ENCODE data around the gene CDC7.
A peak's percentile ranks its signal among the peaks of the same experiment; 100 is the strongest.
"Not testable (repeated sequence)": the region's sequence is repeated elsewhere in the genome, so short reads cannot be mapped to it uniquely, and the experiment has no call there.

The CDC7 gene

DNA sequence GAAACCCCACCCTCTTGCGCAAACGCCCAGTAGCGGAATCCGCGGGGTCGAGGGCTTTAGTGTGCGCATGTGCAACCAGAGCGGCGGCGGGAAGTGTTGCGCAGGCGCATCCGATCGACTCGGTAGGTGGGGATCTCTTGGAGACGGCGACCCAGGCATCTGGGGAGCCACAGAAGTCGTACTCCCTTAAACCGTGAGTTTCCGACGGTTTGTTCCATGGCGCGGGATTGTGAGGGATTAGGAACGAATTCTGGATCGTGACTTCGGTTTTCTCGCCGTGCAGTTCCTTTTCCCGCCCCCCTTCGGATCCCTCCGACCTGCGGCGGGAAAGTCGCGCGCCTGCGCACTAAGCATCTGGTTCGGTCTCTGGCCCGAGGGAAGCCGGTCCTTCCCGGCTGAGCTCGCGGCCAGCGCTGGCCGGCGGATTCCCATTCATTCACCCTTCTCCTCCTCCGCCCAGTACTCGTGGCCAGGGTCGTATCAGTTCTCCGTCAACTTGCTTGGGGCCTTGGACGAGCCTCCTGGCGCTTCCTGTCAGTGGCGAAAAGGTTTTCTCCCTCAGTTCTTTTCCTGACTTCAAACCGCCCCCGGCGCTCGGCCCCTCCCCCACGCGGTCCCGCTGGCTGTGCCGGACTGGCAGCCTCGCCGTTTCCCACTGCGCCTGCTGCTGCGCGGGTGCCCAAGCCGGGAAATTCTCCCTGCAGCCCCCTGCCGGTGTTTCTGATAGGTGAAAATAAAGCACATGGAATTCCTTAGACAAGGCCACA is at the start of gene CDC7:
Gene CDC7, plus strand, starts transcription at position 96 of the 767 bp plus-strand sequence. CDS start 866 bp downstream, outside the sequence.
- peak; percentile 68 to 82 for DNase-seq (ENCODE audit: low read depth in 1 of 2, low spot score in 1 of 2)

DNA sequence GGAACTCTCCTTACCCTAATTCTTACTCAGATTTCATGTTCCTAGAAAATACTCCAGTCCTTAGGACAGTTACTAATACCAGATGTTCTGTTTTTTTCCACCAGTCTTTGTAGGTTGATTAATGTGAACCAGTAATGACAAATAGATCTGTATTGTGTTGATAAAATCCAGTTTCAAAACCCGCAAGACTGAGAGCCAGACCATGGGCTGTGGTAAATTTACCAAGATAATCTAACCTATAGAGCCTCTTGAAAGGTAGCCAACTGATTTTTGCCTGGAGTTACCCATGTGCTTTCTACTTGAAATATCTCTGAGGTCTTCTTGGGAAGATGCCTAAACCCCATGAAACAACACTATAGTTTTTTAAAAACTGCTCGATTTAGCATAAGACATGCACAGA is 46.5 kb upstream of the CDC7 start:
- DNase-seq (ENCODE audit: low read depth in 1 of 2, low spot score in 1 of 2): no peak

DNA sequence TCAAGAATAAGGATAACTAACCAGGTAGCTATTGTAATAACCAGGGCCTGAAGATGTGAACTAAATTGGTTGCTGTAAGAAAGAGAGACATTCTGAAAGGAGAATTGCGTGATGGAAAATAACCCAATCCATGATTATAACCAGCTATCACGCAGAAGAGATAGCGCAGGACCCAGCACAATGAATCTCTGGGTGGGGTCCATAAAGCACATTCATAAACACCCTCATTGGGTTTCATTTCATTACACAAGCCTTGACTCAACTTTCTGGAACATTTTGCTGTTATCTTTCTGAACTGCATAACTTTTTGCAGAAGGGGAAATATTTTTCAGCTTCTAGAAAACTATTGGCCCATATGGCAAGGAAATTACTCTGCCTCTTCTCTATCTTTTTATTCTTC is 45.3 kb upstream of the CDC7 start:
- DNase-seq (ENCODE audit: low read depth in 1 of 2, low spot score in 1 of 2): no peak

DNA sequence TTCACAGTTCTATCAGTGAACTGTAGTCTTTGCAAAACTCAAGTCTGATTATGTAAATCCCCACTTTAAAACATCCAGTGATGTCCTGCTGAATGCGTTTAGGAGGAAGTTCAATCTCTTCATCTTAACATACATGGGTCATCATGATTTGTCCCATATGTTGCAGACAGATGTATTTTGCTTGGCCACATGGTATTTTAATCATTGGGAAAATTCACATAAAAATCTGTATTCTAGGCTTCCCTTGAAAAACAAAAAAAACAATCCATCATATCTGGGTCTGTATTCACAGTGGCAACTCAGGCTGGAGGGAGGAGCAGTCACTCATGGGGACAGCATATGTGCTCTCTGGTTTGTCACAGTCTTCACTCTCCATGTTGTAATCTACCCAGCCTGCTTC is 44.8 kb upstream of the CDC7 start:
- no peak for DNase-seq (ENCODE audit: low read depth in 1 of 2, low spot score in 1 of 2)

GRCh38 chr1:91465350-91465749 is 35.3 kb upstream of the CDC7 start:
- DNase-seq (ENCODE audit: low read depth in 1 of 2, low spot score in 1 of 2): not testable (repeated sequence)

GRCh38 chr1:91476533-91477217 is 24.0 kb upstream of the CDC7 start:
- no peak for DNase-seq (ENCODE audit: low read depth in 1 of 2, low spot score in 1 of 2)

- DNase-seq (ENCODE audit: low read depth in 1 of 2, low spot score in 1 of 2): no peak
Measured at GRCh38 chr1:91487469-91487868, 13.2 kb upstream of the CDC7 start.

DNA sequence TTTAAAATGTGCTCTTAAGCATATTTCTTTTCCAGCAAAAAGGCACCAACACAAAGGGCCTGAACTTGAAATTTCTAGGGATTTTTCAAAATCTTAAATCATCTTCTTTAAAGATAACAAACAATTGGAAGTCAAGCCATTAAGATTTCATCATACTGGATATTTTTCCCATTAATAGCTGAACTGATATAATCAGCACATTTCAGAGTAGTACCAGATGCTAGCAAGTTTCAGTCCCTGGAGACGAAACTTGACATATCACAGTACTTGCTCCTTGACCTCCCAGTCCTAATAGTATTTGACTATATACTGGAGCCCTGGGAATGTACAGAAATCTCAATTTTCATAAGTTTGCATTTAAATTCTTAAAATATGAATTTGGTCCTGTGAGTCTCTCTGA is 10.2 kb upstream of the CDC7 start:
- DNase-seq (ENCODE audit: low read depth in 1 of 2, low spot score in 1 of 2): no peak

- DNase-seq (ENCODE audit: low read depth in 1 of 2, low spot score in 1 of 2): no peak
Measured at GRCh38 chr1:91498035-91498434, 2.6 kb upstream of the CDC7 start.

DNA sequence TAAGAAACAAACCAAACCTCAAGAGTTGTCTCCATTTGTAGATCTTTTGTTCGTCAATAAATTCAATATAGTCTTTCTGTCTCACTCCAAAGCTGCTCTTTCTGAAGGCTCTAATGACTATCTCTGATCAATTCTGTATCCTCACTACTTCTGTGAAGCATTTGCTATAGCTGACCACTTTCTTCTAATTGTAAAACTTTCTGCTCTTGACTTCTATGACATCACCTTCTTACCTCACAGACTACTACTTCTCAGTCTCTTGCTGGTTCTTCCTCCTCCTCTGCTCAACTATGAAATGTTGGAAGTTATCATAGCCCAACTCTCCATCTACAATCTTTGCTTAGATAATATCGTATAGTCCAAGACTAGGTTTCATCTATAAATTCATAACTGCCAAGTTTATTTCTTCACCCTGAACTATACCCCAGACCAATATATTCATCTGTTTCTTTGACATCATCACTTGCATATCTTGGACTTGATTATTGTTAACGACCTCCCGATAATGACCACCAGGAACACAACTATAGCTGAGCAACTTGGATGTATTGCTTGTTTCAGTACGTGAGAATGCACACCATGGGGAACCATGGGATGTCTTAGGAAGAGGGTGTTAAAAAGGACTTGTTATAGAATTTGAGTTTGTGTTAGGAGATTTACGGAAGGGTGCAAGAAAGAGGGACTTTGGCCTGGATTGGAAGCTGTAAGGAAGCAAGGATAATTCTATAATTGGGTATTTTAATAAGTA is 2.0 kb upstream of the CDC7 start:
- no peak for DNase-seq (ENCODE audit: low read depth in 1 of 2, low spot score in 1 of 2)

DNA sequence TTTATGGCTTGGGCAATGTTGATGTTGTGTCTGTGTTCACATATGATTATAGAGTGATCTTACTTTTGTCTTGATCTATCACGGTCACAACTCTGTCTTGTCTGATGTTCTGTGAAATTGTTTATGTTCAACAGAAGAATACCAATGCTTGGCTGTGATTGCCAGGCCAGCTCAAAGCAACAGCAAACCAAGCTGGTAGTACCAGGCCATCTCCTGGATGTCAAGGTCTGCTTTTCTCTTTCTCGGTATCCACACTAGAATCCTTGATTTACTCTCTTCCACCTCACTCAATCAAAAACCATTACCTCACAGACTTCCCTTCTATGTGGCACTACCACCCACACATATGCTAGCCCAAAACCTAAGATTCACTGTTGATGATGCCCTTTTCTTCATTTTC is 1.3 kb upstream of the CDC7 start:
- no peak for DNase-seq (ENCODE audit: low read depth in 1 of 2, low spot score in 1 of 2)

DNA sequence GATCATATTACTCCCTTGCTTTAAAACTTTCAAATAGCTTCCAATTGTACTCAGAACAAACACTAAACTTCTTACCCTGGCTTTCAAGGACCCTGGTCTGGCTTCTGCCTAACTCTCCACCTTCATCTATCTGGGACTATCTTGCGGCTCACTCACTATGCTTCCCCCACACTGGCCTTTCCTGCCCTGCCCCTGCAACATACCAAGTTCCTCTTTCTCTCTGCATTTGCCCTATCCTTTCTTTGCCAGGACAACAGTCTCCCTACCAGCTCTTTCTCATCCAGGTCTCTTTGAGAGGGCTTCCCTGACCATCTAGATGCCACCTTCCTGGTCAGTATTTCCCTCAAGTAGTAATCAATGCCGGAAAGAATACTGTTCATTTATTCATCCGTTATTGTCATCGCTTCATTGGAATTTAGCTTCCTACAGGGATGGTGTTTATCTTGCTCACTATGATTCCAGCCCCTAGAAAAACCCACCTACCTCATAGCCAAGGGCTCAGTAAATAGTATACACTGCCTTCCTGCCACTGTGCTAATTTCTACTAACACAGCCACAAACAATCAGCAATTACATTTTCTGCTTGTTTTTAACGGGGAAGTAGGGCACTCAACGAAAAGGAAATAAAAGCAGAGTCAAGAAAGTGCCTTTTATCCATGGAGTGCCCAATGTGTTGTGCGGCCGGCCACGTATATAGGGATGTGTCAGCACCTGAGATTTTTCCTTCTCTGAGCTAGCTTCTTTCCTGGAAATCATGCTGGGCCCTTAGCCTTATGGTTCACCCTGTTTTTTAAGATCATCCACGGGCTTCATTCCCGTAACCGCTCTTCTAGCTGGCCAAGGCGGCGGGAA is 521 bp upstream of the CDC7 start:
- no peak for DNase-seq (ENCODE audit: low read depth in 1 of 2, low spot score in 1 of 2)

- no peak for DNase-seq (ENCODE audit: low read depth in 1 of 2, low spot score in 1 of 2)
Measured at GRCh38 chr1:91501523-91501851, 836 bp downstream of the CDC7 start.

GRCh38 chr1:91501971-91502671 is 1.5 kb downstream of the CDC7 start:
- no peak for DNase-seq (ENCODE audit: low read depth in 1 of 2, low spot score in 1 of 2)

DNA sequence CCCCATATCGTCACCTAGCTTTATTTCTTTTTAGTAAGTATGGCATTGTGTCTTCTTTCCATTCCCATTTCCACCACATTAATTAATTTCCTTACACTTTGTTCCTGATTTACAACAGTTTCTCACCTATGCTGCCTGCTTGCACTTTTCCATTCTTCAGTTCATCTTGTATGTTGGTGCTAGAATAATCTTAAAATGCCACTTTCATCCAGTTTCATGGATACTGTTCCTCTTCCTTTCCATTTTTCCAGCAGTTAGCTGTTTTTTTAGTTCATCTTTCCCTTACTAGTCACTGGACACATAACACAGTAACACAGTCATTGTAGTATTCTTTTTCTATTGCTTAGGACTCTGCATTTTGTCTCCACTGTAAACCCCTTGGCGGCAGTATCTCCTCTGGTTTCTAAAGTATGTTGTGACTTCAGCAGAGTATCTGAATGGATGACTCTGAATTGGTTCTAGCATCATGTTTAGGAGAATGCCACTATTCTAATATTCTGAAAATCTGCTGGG is 2.1 kb downstream of the CDC7 start:
- no peak for DNase-seq (ENCODE audit: low read depth in 1 of 2, low spot score in 1 of 2)

DNA sequence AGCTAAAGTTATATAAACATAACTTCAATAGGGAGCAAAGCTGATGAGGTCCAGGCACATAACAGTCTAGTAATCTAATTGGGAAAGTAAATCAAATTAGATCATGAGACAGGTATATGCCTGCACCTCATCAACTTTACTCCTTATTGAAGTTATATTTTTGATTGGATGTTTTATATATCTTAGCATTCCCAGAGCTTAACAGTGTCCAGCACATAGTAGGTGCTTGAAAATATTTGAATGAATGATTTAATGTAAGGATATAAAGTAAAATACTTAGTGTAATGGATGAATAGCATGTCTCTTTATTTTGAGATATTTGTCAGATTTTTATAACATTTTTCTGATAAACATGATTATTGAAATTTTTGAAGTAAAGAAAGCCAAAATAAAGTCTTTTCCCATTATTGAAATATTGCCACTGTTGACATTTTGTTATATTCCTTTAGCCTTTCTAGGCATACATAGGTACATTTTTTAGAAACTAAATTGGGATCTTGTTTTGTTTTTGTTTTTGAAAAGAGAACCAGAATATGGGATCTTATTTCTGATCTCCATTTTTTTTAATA is 2.8 kb downstream of the CDC7 start:
- no peak for DNase-seq (ENCODE audit: low read depth in 1 of 2, low spot score in 1 of 2)

DNA sequence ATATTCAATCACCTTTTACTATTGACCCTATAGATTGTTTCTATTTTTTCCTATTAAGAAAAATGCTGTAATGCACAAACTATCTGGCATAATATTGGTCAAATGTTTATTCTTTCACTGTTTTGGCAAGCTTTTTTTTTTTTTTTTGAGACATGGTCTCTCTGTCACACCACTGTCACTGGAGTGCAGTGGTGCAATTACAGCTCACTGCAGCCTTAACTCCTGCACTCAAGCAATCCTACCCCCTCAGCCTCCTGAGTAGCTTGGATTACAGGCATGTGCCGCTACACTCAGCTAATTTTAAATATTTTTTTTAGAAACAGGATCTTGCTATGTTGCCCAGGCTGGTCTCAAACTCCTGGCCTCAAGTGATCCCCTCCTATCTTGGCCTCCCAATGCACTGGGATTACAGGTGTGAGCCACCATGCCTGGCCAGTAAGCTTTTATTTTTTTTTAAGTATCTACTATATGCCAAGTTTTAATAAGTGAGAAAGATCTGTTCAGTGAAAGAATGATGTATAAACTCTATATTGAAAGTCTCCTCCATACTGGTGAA is 3.4 kb downstream of the CDC7 start:
- DNase-seq (ENCODE audit: low read depth in 1 of 2, low spot score in 1 of 2): no peak

- no peak for DNase-seq (ENCODE audit: low read depth in 1 of 2, low spot score in 1 of 2)
Measured at GRCh38 chr1:91505086-91505485, 4.4 kb downstream of the CDC7 start.

DNA sequence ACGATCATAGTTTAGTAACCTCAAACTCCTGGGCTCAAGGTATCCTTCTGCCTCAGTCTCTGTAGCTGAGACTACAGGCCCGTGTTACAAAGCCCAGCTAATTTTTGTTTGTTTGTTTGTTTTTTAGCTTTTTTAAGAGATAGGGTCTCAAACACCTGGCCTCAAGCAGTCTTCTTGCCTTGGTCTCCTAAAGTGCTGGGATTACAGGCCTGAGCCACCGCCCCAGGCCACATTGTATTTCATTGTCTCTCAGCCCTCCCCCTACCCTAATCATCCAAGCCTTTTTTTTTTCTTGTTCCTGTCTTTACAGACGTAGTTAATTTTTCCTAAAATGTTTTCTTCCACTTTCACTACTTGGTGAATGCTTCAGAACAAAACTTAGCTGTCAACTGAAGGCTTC is 5.4 kb downstream of the CDC7 start:
- no peak for DNase-seq (ENCODE audit: low read depth in 1 of 2, low spot score in 1 of 2)

GRCh38 chr1:91507328-91507727 is 6.7 kb downstream of the CDC7 start:
- DNase-seq (ENCODE audit: low read depth in 1 of 2, low spot score in 1 of 2): no peak
